Measurements from ENCODE around the gene ALDH2.

The ALDH2 gene

GRCh38 chr12:111776836-111777344 is 10.2 kb downstream of the ALDH2 start:
- H3K4me1 ChIP-seq (ENCODE audit: control insufficient read depth, low read depth, low read length): peaks cover 10% of the 10 kb centered on the region
- H3K4me3 ChIP-seq (ENCODE audit: low read length): no peak overlapping the region
- H3K36me3 ChIP-seq (ENCODE audit: control insufficient read depth, low read depth, low read length): no peaks in the 10 kb centered on the region
- no peak overlapping the region for H3K9ac ChIP-seq (ENCODE audit: low read length)
- H3K27me3 ChIP-seq (ENCODE audit: control insufficient read depth, insufficient read depth, low read length): no peaks in the 10 kb centered on the region
- no peaks in the 10 kb centered on the region for H3K9me3 ChIP-seq (ENCODE audit: control insufficient read depth, low read depth, low read length)
- H3K27ac ChIP-seq (ENCODE audit: low read length): no peak overlapping the region

- Histone ChIP-seq H3K27ac (ENCODE audit: low read length) (no peak overlapping the region), H3K4me1 (ENCODE audit: control insufficient read depth, low read depth, low read length) (peaks cover 10% of the 10 kb centered on the region), H3K36me3 (ENCODE audit: control insufficient read depth, low read depth, low read length) (no peaks in the 10 kb centered on the region), H3K9ac (ENCODE audit: low read length) (no peak overlapping the region), H3K4me3 (ENCODE audit: low read length) (no peak overlapping the region), H3K9me3 (ENCODE audit: control insufficient read depth, low read depth, low read length) (no peaks in the 10 kb centered on the region), H3K27me3 (ENCODE audit: control insufficient read depth, insufficient read depth, low read length) (no peaks in the 10 kb centered on the region)
Observed at GRCh38 chr12:111777345-111778045, 10.8 kb downstream of the ALDH2 start.

- H3K4me1 ChIP-seq (ENCODE audit: control insufficient read depth, low read depth, low read length): no peaks in the 10 kb centered on the region
- no peaks in the 10 kb centered on the region for H3K27me3 ChIP-seq (ENCODE audit: control insufficient read depth, insufficient read depth, low read length)
- H3K9ac ChIP-seq (ENCODE audit: low read length): no peak overlapping the region
- H3K4me3 ChIP-seq (ENCODE audit: low read length): no peak overlapping the region
- H3K36me3 ChIP-seq (ENCODE audit: control insufficient read depth, low read depth, low read length): peaks cover 5% of the 10 kb centered on the region
- H3K27ac ChIP-seq (ENCODE audit: low read length): no peak overlapping the region
- no peaks in the 10 kb centered on the region for H3K9me3 ChIP-seq (ENCODE audit: control insufficient read depth, low read depth, low read length)
Observed at GRCh38 chr12:111780166-111780565, 13.4 kb downstream of the ALDH2 start.

GRCh38 chr12:111780615-111781014 is 13.9 kb downstream of the ALDH2 start:
- Histone ChIP-seq H3K9me3 (ENCODE audit: control insufficient read depth, low read depth, low read length) (no peaks in the 10 kb centered on the region), H3K4me1 (ENCODE audit: control insufficient read depth, low read depth, low read length) (no peaks in the 10 kb centered on the region), H3K27ac (ENCODE audit: low read length) (no peak overlapping the region), H3K4me3 (ENCODE audit: low read length) (no peak overlapping the region), H3K9ac (ENCODE audit: low read length) (no peak overlapping the region), H3K27me3 (ENCODE audit: control insufficient read depth, insufficient read depth, low read length) (no peaks in the 10 kb centered on the region), H3K36me3 (ENCODE audit: control insufficient read depth, low read depth, low read length) (peaks cover 5% of the 10 kb centered on the region)

GRCh38 chr12:111781085-111781658 is 14.4 kb downstream of the ALDH2 start:
- H3K9ac ChIP-seq (ENCODE audit: low read length): no peak overlapping the region
- no peaks in the 10 kb centered on the region for H3K4me1 ChIP-seq (ENCODE audit: control insufficient read depth, low read depth, low read length)
- H3K9me3 ChIP-seq (ENCODE audit: control insufficient read depth, low read depth, low read length): no peaks in the 10 kb centered on the region
- no peak overlapping the region for H3K27ac ChIP-seq (ENCODE audit: low read length)
- no peak overlapping the region for H3K4me3 ChIP-seq (ENCODE audit: low read length)
- H3K27me3 ChIP-seq (ENCODE audit: control insufficient read depth, insufficient read depth, low read length): no peaks in the 10 kb centered on the region
- H3K36me3 ChIP-seq (ENCODE audit: control insufficient read depth, low read depth, low read length): peaks cover 5% of the 10 kb centered on the region

GRCh38 chr12:111783046-111783445 is 16.3 kb downstream of the ALDH2 start:
- Histone ChIP-seq H3K9me3 (ENCODE audit: control insufficient read depth, low read depth, low read length) (no peaks in the 10 kb centered on the region), H3K9ac (ENCODE audit: low read length) (no peak overlapping the region), H3K36me3 (ENCODE audit: control insufficient read depth, low read depth, low read length) (peaks cover 9% of the 10 kb centered on the region), H3K4me3 (ENCODE audit: low read length) (no peak overlapping the region), H3K27ac (ENCODE audit: low read length) (no peak overlapping the region), H3K27me3 (ENCODE audit: control insufficient read depth, insufficient read depth, low read length) (no peaks in the 10 kb centered on the region), H3K4me1 (ENCODE audit: control insufficient read depth, low read depth, low read length) (no peaks in the 10 kb centered on the region)

GRCh38 chr12:111784953-111785352 is 18.2 kb downstream of the ALDH2 start:
- no peaks in the 10 kb centered on the region for H3K9me3 ChIP-seq (ENCODE audit: control insufficient read depth, low read depth, low read length)
- H3K36me3 ChIP-seq (ENCODE audit: control insufficient read depth, low read depth, low read length): peaks cover 9% of the 10 kb centered on the region
- no peaks in the 10 kb centered on the region for H3K27me3 ChIP-seq (ENCODE audit: control insufficient read depth, insufficient read depth, low read length)
- H3K27ac ChIP-seq (ENCODE audit: low read length): no peak overlapping the region
- H3K4me1 ChIP-seq (ENCODE audit: control insufficient read depth, low read depth, low read length): no peaks in the 10 kb centered on the region
- H3K9ac ChIP-seq (ENCODE audit: low read length): no peak overlapping the region
- no peak overlapping the region for H3K4me3 ChIP-seq (ENCODE audit: low read length)

GRCh38 chr12:111785651-111786050 is 18.9 kb downstream of the ALDH2 start:
- no peaks in the 10 kb centered on the region for H3K27me3 ChIP-seq (ENCODE audit: control insufficient read depth, insufficient read depth, low read length)
- H3K36me3 ChIP-seq (ENCODE audit: control insufficient read depth, low read depth, low read length): peaks cover 13% of the 10 kb centered on the region
- H3K9ac ChIP-seq (ENCODE audit: low read length): no peak overlapping the region
- no peak overlapping the region for H3K27ac ChIP-seq (ENCODE audit: low read length)
- no peaks in the 10 kb centered on the region for H3K9me3 ChIP-seq (ENCODE audit: control insufficient read depth, low read depth, low read length)
- no peak overlapping the region for H3K4me3 ChIP-seq (ENCODE audit: low read length)
- H3K4me1 ChIP-seq (ENCODE audit: control insufficient read depth, low read depth, low read length): no peaks in the 10 kb centered on the region

- H3K27ac ChIP-seq (ENCODE audit: low read length): no peak overlapping the region
- no peaks in the 10 kb centered on the region for H3K27me3 ChIP-seq (ENCODE audit: control insufficient read depth, insufficient read depth, low read length)
- no peak overlapping the region for H3K4me3 ChIP-seq (ENCODE audit: low read length)
- H3K36me3 ChIP-seq (ENCODE audit: control insufficient read depth, low read depth, low read length): peaks cover 21% of the 10 kb centered on the region
- no peak overlapping the region for H3K9ac ChIP-seq (ENCODE audit: low read length)
- no peaks in the 10 kb centered on the region for H3K9me3 ChIP-seq (ENCODE audit: control insufficient read depth, low read depth, low read length)
- H3K4me1 ChIP-seq (ENCODE audit: control insufficient read depth, low read depth, low read length): no peaks in the 10 kb centered on the region
Observed at GRCh38 chr12:111788178-111788654, 21.5 kb downstream of the ALDH2 start.

GRCh38 chr12:111789779-111790178 is 23.0 kb downstream of the ALDH2 start:
- Histone ChIP-seq H3K27ac (ENCODE audit: low read length) (no peak overlapping the region), H3K4me1 (ENCODE audit: control insufficient read depth, low read depth, low read length) (no peaks in the 10 kb centered on the region), H3K36me3 (ENCODE audit: control insufficient read depth, low read depth, low read length) (peaks cover 20% of the 10 kb centered on the region), H3K27me3 (ENCODE audit: control insufficient read depth, insufficient read depth, low read length) (no peaks in the 10 kb centered on the region), H3K9ac (ENCODE audit: low read length) (no peak overlapping the region), H3K9me3 (ENCODE audit: control insufficient read depth, low read depth, low read length) (no peaks in the 10 kb centered on the region), H3K4me3 (ENCODE audit: low read length) (no peak overlapping the region)

GRCh38 chr12:111791507-111791906 is 24.8 kb downstream of the ALDH2 start:
- no peak overlapping the region for H3K4me3 ChIP-seq (ENCODE audit: low read length)
- peaks cover 18% of the 10 kb centered on the region for H3K36me3 ChIP-seq (ENCODE audit: control insufficient read depth, low read depth, low read length)
- H3K4me1 ChIP-seq (ENCODE audit: control insufficient read depth, low read depth, low read length): no peaks in the 10 kb centered on the region

More at GRCh38 chr12:111791507-111791906, 24.8 kb downstream of the ALDH2 start:
- Histone ChIP-seq H3K27ac (ENCODE audit: low read length) (no peak overlapping the region), H3K9me3 (ENCODE audit: control insufficient read depth, low read depth, low read length) (no peaks in the 10 kb centered on the region), H3K9ac (ENCODE audit: low read length) (no peak overlapping the region), H3K27me3 (ENCODE audit: control insufficient read depth, insufficient read depth, low read length) (no peaks in the 10 kb centered on the region)
